GM10266 (cell line): ENCODE data around the gene MYH11.

Experiments used
- DNase-seq: peaks from one replicate; pipeline ENCODE4 v3.0.0; 2012; ENCODE audit errors: extremely low spot score
- CTCF ChIP-seq: IDR thresholded peaks from 2 replicates; pipeline ENCODE4 v1.5.1; 2012; ENCODE audit warnings: mild to moderate bottlenecking, low read depth; ENCODE audit not compliant: control insufficient read depth, insufficient read depth; ENCODE audit errors: missing control alignments

Gene MYH11

DNA sequence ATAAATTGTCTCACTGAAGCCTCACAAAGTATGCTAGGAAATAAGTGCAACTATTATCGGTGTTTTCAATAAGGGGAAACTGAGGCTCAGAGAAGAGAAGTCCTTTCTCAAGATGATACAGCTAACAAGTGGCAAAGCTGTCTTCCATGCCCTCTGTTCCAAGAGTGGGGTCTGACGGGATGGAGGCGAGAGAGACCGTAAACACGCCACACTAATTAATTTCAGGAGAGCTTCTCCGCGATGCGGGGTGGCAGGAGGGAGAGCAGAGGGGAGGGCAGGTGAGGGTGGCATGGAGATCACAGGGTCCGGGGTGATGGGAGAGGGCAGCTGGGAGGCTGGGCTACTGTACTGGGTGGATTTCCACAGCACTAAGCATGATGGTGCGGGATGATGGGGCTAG, 80.3 kb downstream of the MYH11 start:
- TF ChIP-seq CTCF, result no peak
- no peak for DNase-seq

- TF ChIP-seq CTCF, result no peak
- DNase-seq, result no peak
These were observed 81.0 kb downstream of the MYH11 start for GRCh38 chr16:15775663-15776304.

- DNase-seq, result no peak
- no peak for TF ChIP-seq CTCF
These were observed 81.6 kb downstream of the MYH11 start for GRCh38 chr16:15775209-15775608.

DNA sequence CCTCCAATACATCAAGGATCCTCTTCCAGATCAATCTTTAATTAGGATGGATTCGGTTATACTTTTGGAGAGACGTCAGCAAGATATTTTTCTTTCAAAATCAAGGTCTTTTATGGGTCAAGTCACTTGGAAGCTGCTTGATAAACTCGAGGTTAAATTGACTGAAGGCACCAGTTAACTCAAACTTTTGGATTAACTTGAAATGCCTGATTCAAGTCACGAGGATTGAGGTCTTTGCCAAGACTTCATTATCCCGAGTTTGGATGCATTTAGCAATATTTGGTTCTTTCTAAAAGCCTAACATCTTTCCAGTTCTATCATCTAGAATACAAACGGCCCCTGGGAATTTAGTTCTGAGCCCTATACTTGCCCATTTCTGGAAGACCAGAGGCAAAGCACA, 82.9 kb downstream of the MYH11 start:
- no peak for DNase-seq
- no peak for TF ChIP-seq CTCF

DNA sequence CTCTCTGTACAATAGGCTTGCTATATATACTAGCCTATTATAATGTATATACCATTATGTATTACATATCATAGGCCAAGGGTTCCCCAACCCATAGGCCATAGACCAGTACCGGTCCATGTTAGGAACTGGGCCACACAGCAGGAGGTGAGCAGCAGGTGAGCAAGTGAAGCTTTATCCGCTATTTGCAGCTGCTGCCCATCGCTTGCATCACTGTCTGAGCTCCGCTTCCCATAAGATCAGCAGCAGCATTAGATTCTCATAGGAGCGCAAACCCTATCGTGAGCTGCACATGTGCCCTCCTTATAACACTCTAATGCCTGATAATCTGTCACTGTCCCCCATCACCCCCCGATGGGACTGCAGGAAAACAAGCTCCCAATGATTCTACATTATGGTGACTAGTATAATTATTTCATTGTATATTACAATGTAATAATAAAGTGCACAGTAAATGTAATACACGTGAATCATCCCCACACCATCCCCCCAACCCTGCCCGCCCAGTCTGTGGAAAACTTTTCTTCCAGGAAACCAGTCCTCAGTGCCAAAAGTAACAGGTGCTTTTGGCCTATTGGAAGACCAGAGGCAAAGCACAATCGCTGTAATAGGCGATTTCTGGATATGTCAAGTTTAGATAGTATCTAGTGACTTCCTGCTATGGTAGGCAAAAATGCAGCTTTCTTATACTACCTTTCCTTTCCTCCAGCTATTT, 84.1 kb downstream of the MYH11 start:
- DNase-seq, result no peak
- no peak for TF ChIP-seq CTCF

DNA sequence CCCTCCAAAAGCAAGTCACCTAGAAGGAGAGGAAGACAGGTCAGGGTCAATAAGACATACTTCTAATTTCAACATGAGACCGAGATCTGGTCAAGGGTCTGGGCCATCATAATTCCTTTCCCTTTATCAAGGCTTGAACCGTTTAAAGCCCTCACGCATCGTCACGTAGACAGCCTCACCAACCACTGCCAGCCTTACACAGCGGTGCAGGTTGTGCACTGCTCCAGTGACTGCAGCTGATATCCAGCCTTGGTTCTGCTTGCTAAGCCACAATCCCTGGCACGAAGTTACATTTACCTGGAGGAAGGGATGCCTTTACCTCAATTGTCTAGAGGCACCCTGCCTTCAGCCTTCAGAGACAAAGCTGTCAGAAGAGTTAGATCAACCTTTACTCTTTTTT, 85.1 kb downstream of the MYH11 start:
- DNase-seq, result no peak
- no peak for TF ChIP-seq CTCF

DNA sequence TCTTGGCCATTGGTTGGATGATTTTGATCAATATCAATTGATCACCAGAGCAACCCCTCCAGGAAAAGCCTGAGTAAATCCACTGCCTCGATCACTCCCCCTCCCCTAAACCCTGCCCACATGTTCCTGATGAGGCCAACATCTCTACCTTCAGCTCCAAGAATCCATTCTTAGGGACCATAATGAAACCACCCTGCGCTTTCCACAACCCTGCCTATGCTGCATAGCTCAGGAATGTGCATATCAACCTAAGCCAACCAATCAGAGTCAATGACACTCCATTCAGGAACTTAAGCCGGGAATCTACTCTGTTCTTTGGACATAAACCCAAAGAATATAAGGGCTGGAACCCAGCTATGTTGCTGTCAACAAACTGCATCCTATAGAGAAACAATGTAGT, 86.3 kb downstream of the MYH11 start:
- TF ChIP-seq CTCF, result no peak
- DNase-seq, result no peak
